GM13976 (cell line): ENCODE results near the gene ZNF648.
A peak's percentile ranks its signal among the peaks of the same experiment; 100 is the strongest.
"Not testable (repeated sequence)": the region's sequence is repeated elsewhere in the genome, so short reads cannot be mapped to it uniquely, and the experiment has no call there.

Experiments used
- DNase-seq: peaks from one replicate; pipeline ENCODE4 v3.0.0; 2012; ENCODE audit warnings: low spot score
- CTCF ChIP-seq: IDR thresholded peaks from 2 replicates; pipeline ENCODE4 v1.5.1; 2012; ENCODE audit warnings: borderline replicate concordance, mild to moderate bottlenecking; ENCODE audit not compliant: insufficient read depth; ENCODE audit errors: extremely low read depth, missing control alignments, control extremely low read depth
- in situ Hi-C: fragments of 300-500 bp; cut with MboI; formaldehyde crosslinking; loops from one replicate; pipeline ENCODE4 v1.12.0; 2022; ENCODE audit warnings: low sequenced_read_pairs, mixed read lengths, inconsistent platforms; ENCODE audit not compliant: unreplicated experiment

The ZNF648 gene

GRCh38 chr1:182038220-182038619 is 23.3 kb downstream of the ZNF648 start:
- in situ Hi-C loops: no loop called here
- DNase-seq: no peak

GRCh38 chr1:182035097-182035770 is 26.3 kb downstream of the ZNF648 start:
- no peak for TF ChIP-seq CTCF
- in situ Hi-C loops: no loop called here
- DNase-seq: no peak

More at GRCh38 chr1:182038220-182038619, 23.3 kb downstream of the ZNF648 start:
- no peak for TF ChIP-seq CTCF

- DNase-seq: no peak
- in situ Hi-C loops: no loop called here
Measured at GRCh38 chr1:182032251-182032650, 29.3 kb downstream of the ZNF648 start.

GRCh38 chr1:182029379-182030331 is 31.9 kb downstream of the ZNF648 start:
- peak; percentile 94 for DNase-seq
- in situ Hi-C loops: no loop called here
- TF ChIP-seq CTCF: peak; percentile 21

More at GRCh38 chr1:182032251-182032650, 29.3 kb downstream of the ZNF648 start:
- no peak for TF ChIP-seq CTCF

- TF ChIP-seq CTCF: no peak
- in situ Hi-C loops: no loop called here
- no peak for DNase-seq
Measured at GRCh38 chr1:182029002-182029378, 32.5 kb downstream of the ZNF648 start.

- DNase-seq: no peak
- TF ChIP-seq CTCF: no peak
- in situ Hi-C loops: no loop called here
Measured at GRCh38 chr1:182015360-182015759, 46.2 kb downstream of the ZNF648 start.

GRCh38 chr1:182010800-182011370 is 50.6 kb downstream of the ZNF648 start:
- DNase-seq, in situ Hi-C loops: not testable (repeated sequence)

- DNase-seq, in situ Hi-C loops: not testable (repeated sequence)
Measured at GRCh38 chr1:182005398-182005797, 56.1 kb downstream of the ZNF648 start.
